GM12892 (cell line): Measurements from ENCODE around the gene RBM39.

Experiments
- POLR2A ChIP-seq: IDR thresholded peaks from 2 replicates; pipeline ENCODE4 v1.6.1; 2011; ENCODE audit warnings: low read depth, low read length, control low read depth
- POLR2AphosphoS5 ChIP-seq: IDR thresholded peaks from 2 replicates; pipeline ENCODE4 v1.6.1; 2011; ENCODE audit warnings: low read depth, low read length, control low read depth

- TF ChIP-seq POLR2A (no peak), POLR2AphosphoS5 (no peak; the same call in 1 of the 2 replicates)
Observed at GRCh38 chr20:35731469-35731788, 10.6 kb downstream of the RBM39 start.
